Uterus (tissue), 2 donors: ENCODE results near the gene TFB1M.

Source experiments
- CTCF ChIP-seq, 4 experiments: fragments of 200-600 bp in 2 of 4; fragments of 450-650 bp in 2 of 4; sonication (generic) in 2 of 4; IDR thresholded peaks; one replicate each; pipeline ENCODE4 v1.5.1; 2016 to 2019; ENCODE audit warnings: antibody characterized with exemption in 4 of 4, mild to moderate bottlenecking in 2 of 4, moderate library complexity in 1 of 4
- POLR2A ChIP-seq, 2 donors: fragments of 450-650 bp; IDR thresholded peaks; one replicate each; pipeline ENCODE4 v1.6.1; 2016; ENCODE audit warnings: antibody characterized with exemption in 2 of 2, mild to moderate bottlenecking in 1 of 2, moderate library complexity in 1 of 2

- no peak for TF ChIP-seq CTCF (IDR thresholded peaks at IDR 0.05)
- TF ChIP-seq POLR2A (IDR thresholded peaks at IDR 0.05), result no peak
Measured at GRCh38 chr6:155212616-155213380, 101.5 kb downstream of the TFB1M start.
